ENCODE measurements around the gene SSBP2.

The SSBP2 gene

GRCh38 chr5:81530919-81531318 is 220.0 kb downstream of the SSBP2 start:
- no peaks in the 10 kb centered on the region for H3K27me3 ChIP-seq (replicated peaks; ENCODE audit: control insufficient read depth, insufficient read depth, low read length, poor library complexity, severe bottlenecking)
- H3K4me3 ChIP-seq (ENCODE audit: insufficient read depth, low read depth, low read length, poor library complexity, severe bottlenecking), result no peak overlapping the region
- H3K9me3 ChIP-seq (ENCODE audit: control insufficient read depth, low read length), result no peaks in the 10 kb centered on the region
- H3K36me3 ChIP-seq (ENCODE audit: control insufficient read depth, insufficient read depth, low read length), result no peaks in the 10 kb centered on the region
- DNase-seq, result no peak
- no peak overlapping the region for H3K27ac ChIP-seq (ENCODE audit: insufficient read depth, low read length, poor library complexity, severe bottlenecking)
- H3K4me1 ChIP-seq (ENCODE audit: control insufficient read depth, insufficient read depth, low read length, poor library complexity, severe bottlenecking), result no peaks in the 10 kb centered on the region

GRCh38 chr5:81525690-81526089 is 225.2 kb downstream of the SSBP2 start:
- Histone ChIP-seq H3K27me3 (replicated peaks; ENCODE audit: control insufficient read depth, insufficient read depth, low read length, poor library complexity, severe bottlenecking) (no peaks in the 10 kb centered on the region), H3K4me3 (ENCODE audit: insufficient read depth, low read depth, low read length, poor library complexity, severe bottlenecking) (no peak overlapping the region), H3K4me1 (ENCODE audit: control insufficient read depth, insufficient read depth, low read length, poor library complexity, severe bottlenecking) (no peaks in the 10 kb centered on the region), H3K36me3 (ENCODE audit: control insufficient read depth, insufficient read depth, low read length) (no peaks in the 10 kb centered on the region), H3K9me3 (ENCODE audit: control insufficient read depth, low read length) (no peaks in the 10 kb centered on the region), H3K27ac (ENCODE audit: insufficient read depth, low read length, poor library complexity, severe bottlenecking) (no peak overlapping the region)
- no peak for DNase-seq

GRCh38 chr5:81524015-81524414 is 226.9 kb downstream of the SSBP2 start:
- Histone ChIP-seq H3K36me3 (ENCODE audit: control insufficient read depth, insufficient read depth, low read length) (no peaks in the 10 kb centered on the region), H3K4me3 (ENCODE audit: insufficient read depth, low read depth, low read length, poor library complexity, severe bottlenecking) (no peak overlapping the region), H3K27me3 (replicated peaks; ENCODE audit: control insufficient read depth, insufficient read depth, low read length, poor library complexity, severe bottlenecking) (no peaks in the 10 kb centered on the region), H3K4me1 (ENCODE audit: control insufficient read depth, insufficient read depth, low read length, poor library complexity, severe bottlenecking) (no peaks in the 10 kb centered on the region), H3K27ac (ENCODE audit: insufficient read depth, low read length, poor library complexity, severe bottlenecking) (no peak overlapping the region), H3K9me3 (ENCODE audit: control insufficient read depth, low read length) (no peaks in the 10 kb centered on the region)
- no peak for DNase-seq

GRCh38 chr5:81522571-81522970 is 228.3 kb downstream of the SSBP2 start:
- no peak overlapping the region for H3K27ac ChIP-seq (ENCODE audit: insufficient read depth, low read length, poor library complexity, severe bottlenecking)
- H3K9me3 ChIP-seq (ENCODE audit: control insufficient read depth, low read length), result no peaks in the 10 kb centered on the region
- no peak overlapping the region for H3K4me3 ChIP-seq (ENCODE audit: insufficient read depth, low read depth, low read length, poor library complexity, severe bottlenecking)
- no peaks in the 10 kb centered on the region for H3K4me1 ChIP-seq (ENCODE audit: control insufficient read depth, insufficient read depth, low read length, poor library complexity, severe bottlenecking)
- H3K27me3 ChIP-seq (replicated peaks; ENCODE audit: control insufficient read depth, insufficient read depth, low read length, poor library complexity, severe bottlenecking), result no peaks in the 10 kb centered on the region
- no peaks in the 10 kb centered on the region for H3K36me3 ChIP-seq (ENCODE audit: control insufficient read depth, insufficient read depth, low read length)
- no peak for DNase-seq

GRCh38 chr5:81520769-81521168 is 230.1 kb downstream of the SSBP2 start:
- Histone ChIP-seq H3K4me3 (ENCODE audit: insufficient read depth, low read depth, low read length, poor library complexity, severe bottlenecking) (no peak overlapping the region), H3K36me3 (ENCODE audit: control insufficient read depth, insufficient read depth, low read length) (no peaks in the 10 kb centered on the region), H3K27me3 (replicated peaks; ENCODE audit: control insufficient read depth, insufficient read depth, low read length, poor library complexity, severe bottlenecking) (no peaks in the 10 kb centered on the region), H3K4me1 (ENCODE audit: control insufficient read depth, insufficient read depth, low read length, poor library complexity, severe bottlenecking) (no peaks in the 10 kb centered on the region), H3K27ac (ENCODE audit: insufficient read depth, low read length, poor library complexity, severe bottlenecking) (no peak overlapping the region), H3K9me3 (ENCODE audit: control insufficient read depth, low read length) (no peaks in the 10 kb centered on the region)
- no peak for DNase-seq

- Histone ChIP-seq H3K4me1 (ENCODE audit: control insufficient read depth, insufficient read depth, low read length, poor library complexity, severe bottlenecking) (no peaks in the 10 kb centered on the region), H3K27me3 (replicated peaks; ENCODE audit: control insufficient read depth, insufficient read depth, low read length, poor library complexity, severe bottlenecking) (no peaks in the 10 kb centered on the region), H3K9me3 (ENCODE audit: control insufficient read depth, low read length) (no peaks in the 10 kb centered on the region), H3K27ac (ENCODE audit: insufficient read depth, low read length, poor library complexity, severe bottlenecking) (no peak overlapping the region), H3K4me3 (ENCODE audit: insufficient read depth, low read depth, low read length, poor library complexity, severe bottlenecking) (no peak overlapping the region), H3K36me3 (ENCODE audit: control insufficient read depth, insufficient read depth, low read length) (no peaks in the 10 kb centered on the region)
- DNase-seq, result no peak
Observed at GRCh38 chr5:81519217-81519905, 231.5 kb downstream of the SSBP2 start.

GRCh38 chr5:81517462-81517861 is 233.4 kb downstream of the SSBP2 start:
- H3K4me1 ChIP-seq (ENCODE audit: control insufficient read depth, insufficient read depth, low read length, poor library complexity, severe bottlenecking), result no peaks in the 10 kb centered on the region
- no peak for DNase-seq

GRCh38 chr5:81516091-81516490 is 234.8 kb downstream of the SSBP2 start:
- Histone ChIP-seq H3K27me3 (replicated peaks; ENCODE audit: control insufficient read depth, insufficient read depth, low read length, poor library complexity, severe bottlenecking) (no peaks in the 10 kb centered on the region), H3K4me1 (ENCODE audit: control insufficient read depth, insufficient read depth, low read length, poor library complexity, severe bottlenecking) (no peaks in the 10 kb centered on the region), H3K9me3 (ENCODE audit: control insufficient read depth, low read length) (no peaks in the 10 kb centered on the region), H3K36me3 (ENCODE audit: control insufficient read depth, insufficient read depth, low read length) (no peaks in the 10 kb centered on the region), H3K4me3 (ENCODE audit: insufficient read depth, low read depth, low read length, poor library complexity, severe bottlenecking) (no peak overlapping the region), H3K27ac (ENCODE audit: insufficient read depth, low read length, poor library complexity, severe bottlenecking) (no peak overlapping the region)
- DNase-seq, result no peak

More at GRCh38 chr5:81517462-81517861, 233.4 kb downstream of the SSBP2 start:
- H3K27me3 ChIP-seq (replicated peaks; ENCODE audit: control insufficient read depth, insufficient read depth, low read length, poor library complexity, severe bottlenecking), result no peaks in the 10 kb centered on the region
- no peak overlapping the region for H3K27ac ChIP-seq (ENCODE audit: insufficient read depth, low read length, poor library complexity, severe bottlenecking)
- no peaks in the 10 kb centered on the region for H3K9me3 ChIP-seq (ENCODE audit: control insufficient read depth, low read length)
- H3K4me3 ChIP-seq (ENCODE audit: insufficient read depth, low read depth, low read length, poor library complexity, severe bottlenecking), result no peak overlapping the region
- no peaks in the 10 kb centered on the region for H3K36me3 ChIP-seq (ENCODE audit: control insufficient read depth, insufficient read depth, low read length)

GRCh38 chr5:81513982-81514381 is 236.9 kb downstream of the SSBP2 start:
- Histone ChIP-seq H3K4me3 (ENCODE audit: insufficient read depth, low read depth, low read length, poor library complexity, severe bottlenecking) (no peak overlapping the region), H3K27ac (ENCODE audit: insufficient read depth, low read length, poor library complexity, severe bottlenecking) (no peak overlapping the region), H3K4me1 (ENCODE audit: control insufficient read depth, insufficient read depth, low read length, poor library complexity, severe bottlenecking) (no peaks in the 10 kb centered on the region), H3K27me3 (replicated peaks; ENCODE audit: control insufficient read depth, insufficient read depth, low read length, poor library complexity, severe bottlenecking) (no peaks in the 10 kb centered on the region), H3K9me3 (ENCODE audit: control insufficient read depth, low read length) (no peaks in the 10 kb centered on the region), H3K36me3 (ENCODE audit: control insufficient read depth, insufficient read depth, low read length) (no peaks in the 10 kb centered on the region)
- DNase-seq, result no peak

- Histone ChIP-seq H3K27ac (ENCODE audit: insufficient read depth, low read length, poor library complexity, severe bottlenecking) (no peak overlapping the region), H3K9me3 (ENCODE audit: control insufficient read depth, low read length) (no peaks in the 10 kb centered on the region), H3K36me3 (ENCODE audit: control insufficient read depth, insufficient read depth, low read length) (no peaks in the 10 kb centered on the region), H3K27me3 (replicated peaks; ENCODE audit: control insufficient read depth, insufficient read depth, low read length, poor library complexity, severe bottlenecking) (no peaks in the 10 kb centered on the region), H3K4me1 (ENCODE audit: control insufficient read depth, insufficient read depth, low read length, poor library complexity, severe bottlenecking) (no peaks in the 10 kb centered on the region), H3K4me3 (ENCODE audit: insufficient read depth, low read depth, low read length, poor library complexity, severe bottlenecking) (no peak overlapping the region)
- DNase-seq, result no peak
Observed at GRCh38 chr5:81513473-81513872, 237.4 kb downstream of the SSBP2 start.

All from effector memory CD4-positive, alpha-beta T cell (primary cell).